Bronchial epithelial cell (primary cell): Measurements from ENCODE around the gene LIN7A. TPM values are rescaled to one million over a fixed set of nuclear protein-coding genes. Genes with fewer than 3 reads are reported as not detected.

ENCODE experiments used
- DNase-seq: peaks from one replicate; pipeline ENCODE4 v3.0.0-alpha.2; 2010; ENCODE audit warnings: low read depth
- FAIRE-seq: peaks from 2 replicates; lab custom pipeline; 2011; peaks lifted over from hg19 to GRCh38; lab: Jason Lieb, UNC
- H3K27me3 ChIP-seq: 2 replicates; pipeline ENCODE4 v1.5.1; 2011; ENCODE audit warnings: low read length; ENCODE audit not compliant: control insufficient read depth, insufficient read depth
- H3K36me3 ChIP-seq: 2 replicates; pipeline ENCODE4 v1.5.1; 2011; ENCODE audit warnings: low read length; ENCODE audit not compliant: control insufficient read depth, insufficient read depth
- H3K4me3 ChIP-seq: 2 replicates; pipeline ENCODE4 v1.5.1; 2011; ENCODE audit warnings: mild to moderate bottlenecking, low read depth, low read length, control low read depth
- total RNA-seq: library from RNA; depleted of rRNA; stranded (reverse); fragments of >200 nt; gene quantifications from 2 replicates; pipeline ENCODE4 v1.2.1, GENCODE V29; 2014
- TF ChIP-seq, protein P1 (sequence below): IDR thresholded peaks from 2 replicates; pipeline ENCODE4 v1.5.1; 2011; ENCODE audit warnings: mild to moderate bottlenecking, moderate library complexity, low read length, control low read depth, inconsistent platforms; ENCODE audit not compliant: insufficient read depth, severe bottlenecking

Gene LIN7A
- total RNA-seq, 1 donor from 2014 or later = under 0.01 TPM

DNA sequence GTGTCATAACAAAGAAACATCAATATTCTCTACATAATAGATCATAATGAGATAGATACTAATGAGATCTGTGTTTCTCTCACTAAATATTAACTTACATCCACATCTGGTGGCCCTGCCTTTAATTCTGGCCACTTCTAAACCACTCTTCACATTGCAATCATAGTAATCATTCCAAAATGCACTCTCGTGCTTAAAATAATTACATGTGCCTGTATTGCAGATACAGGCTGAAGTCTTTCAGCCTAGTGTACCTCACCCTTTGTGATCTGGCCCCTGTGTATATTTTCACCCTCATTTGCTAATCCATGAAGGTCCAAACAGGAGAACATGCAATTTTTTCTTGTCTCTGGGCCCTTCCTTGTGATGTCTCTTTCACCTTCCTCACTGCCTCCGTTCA is 108.0 kb downstream of the LIN7A start:
- TF ChIP-seq, protein P1, sequence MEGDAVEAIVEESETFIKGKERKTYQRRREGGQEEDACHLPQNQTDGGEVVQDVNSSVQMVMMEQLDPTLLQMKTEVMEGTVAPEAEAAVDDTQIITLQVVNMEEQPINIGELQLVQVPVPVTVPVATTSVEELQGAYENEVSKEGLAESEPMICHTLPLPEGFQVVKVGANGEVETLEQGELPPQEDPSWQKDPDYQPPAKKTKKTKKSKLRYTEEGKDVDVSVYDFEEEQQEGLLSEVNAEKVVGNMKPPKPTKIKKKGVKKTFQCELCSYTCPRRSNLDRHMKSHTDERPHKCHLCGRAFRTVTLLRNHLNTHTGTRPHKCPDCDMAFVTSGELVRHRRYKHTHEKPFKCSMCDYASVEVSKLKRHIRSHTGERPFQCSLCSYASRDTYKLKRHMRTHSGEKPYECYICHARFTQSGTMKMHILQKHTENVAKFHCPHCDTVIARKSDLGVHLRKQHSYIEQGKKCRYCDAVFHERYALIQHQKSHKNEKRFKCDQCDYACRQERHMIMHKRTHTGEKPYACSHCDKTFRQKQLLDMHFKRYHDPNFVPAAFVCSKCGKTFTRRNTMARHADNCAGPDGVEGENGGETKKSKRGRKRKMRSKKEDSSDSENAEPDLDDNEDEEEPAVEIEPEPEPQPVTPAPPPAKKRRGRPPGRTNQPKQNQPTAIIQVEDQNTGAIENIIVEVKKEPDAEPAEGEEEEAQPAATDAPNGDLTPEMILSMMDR = no peak
- no peaks in the 10 kb centered on the region for H3K36me3 ChIP-seq
- no peak overlapping the region for H3K4me3 ChIP-seq
- no peaks in the 10 kb centered on the region for H3K27me3 ChIP-seq
- DNase-seq (no peak), FAIRE-seq (no peak)

DNA sequence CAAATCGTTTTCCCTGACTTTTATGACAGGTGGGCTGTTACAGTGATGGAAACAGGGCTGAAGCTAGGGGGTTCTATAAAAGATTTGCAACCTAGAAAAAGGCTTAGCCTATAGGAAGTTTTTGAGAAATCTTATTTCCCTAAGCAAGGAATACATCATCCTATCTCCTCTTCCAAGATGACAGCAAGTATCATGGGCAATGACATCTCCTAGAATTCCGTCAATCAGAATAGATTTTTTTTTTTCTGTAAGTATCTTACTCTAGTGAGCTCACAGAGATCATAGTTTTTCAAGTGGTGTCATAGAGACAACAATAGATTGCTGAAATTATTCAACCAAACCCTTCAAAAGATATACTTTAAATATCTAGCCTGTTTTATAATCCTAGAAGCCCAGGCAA is 112.2 kb downstream of the LIN7A start:
- Histone ChIP-seq H3K36me3 (no peaks in the 10 kb centered on the region), H3K4me3 (no peak overlapping the region), H3K27me3 (no peaks in the 10 kb centered on the region)
- FAIRE-seq (no peak), DNase-seq (no peak)
- TF ChIP-seq, protein P1 = no peak

DNA sequence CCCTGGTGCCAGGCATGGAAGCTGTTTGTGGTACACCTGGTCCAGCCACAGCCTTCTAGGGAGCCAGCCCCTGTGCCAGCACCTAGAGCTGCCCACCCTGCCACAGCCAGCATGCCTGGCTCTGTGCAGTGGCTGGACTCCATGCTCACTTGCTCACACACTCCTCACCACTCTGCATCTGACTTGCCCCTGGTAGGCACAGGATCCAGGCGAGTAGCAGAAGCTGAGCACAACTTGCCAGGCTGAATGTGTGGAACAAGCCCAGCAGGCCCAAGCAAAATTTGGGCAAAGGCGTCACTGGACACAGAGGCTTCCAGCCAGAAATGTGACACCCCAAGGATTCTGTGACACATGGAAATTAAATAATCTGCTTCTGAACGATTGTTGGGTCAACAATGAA is 114.3 kb downstream of the LIN7A start:
- no peak for FAIRE-seq
- Histone ChIP-seq H3K4me3 (no peak overlapping the region), H3K36me3 (no peaks in the 10 kb centered on the region), H3K27me3 (no peaks in the 10 kb centered on the region)
- TF ChIP-seq, protein P1 = no peak
- DNase-seq = no peak

DNA sequence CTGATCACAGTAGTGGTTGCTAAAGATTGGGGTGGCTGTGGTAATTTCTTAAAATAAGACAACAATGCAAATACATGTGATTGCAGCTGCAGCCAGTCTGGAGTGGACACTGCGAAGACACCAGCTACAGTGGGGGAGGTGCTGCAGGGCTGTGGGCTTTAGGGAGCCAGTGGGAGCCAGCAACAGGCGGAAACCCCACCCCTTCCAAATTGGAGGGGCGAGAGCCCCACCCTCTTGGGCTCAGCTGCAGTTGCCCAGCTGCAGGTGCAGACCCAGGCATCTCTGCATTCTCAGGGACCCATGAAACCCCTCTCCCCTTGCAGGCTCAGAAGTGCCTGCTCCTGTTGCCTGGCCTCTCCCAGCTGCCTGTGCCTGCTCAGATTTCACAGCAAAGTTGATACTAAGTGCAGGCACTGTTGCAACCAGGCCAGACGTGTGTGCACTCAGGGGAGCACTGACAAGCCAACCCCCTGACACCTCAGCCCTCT is 116.2 kb downstream of the LIN7A start:
- DNase-seq = no peak
- FAIRE-seq = no peak
- TF ChIP-seq, protein P1 = no peak
- no peaks in the 10 kb centered on the region for H3K36me3 ChIP-seq
- H3K27me3 ChIP-seq = no peaks in the 10 kb centered on the region
- H3K4me3 ChIP-seq = no peak overlapping the region

DNA sequence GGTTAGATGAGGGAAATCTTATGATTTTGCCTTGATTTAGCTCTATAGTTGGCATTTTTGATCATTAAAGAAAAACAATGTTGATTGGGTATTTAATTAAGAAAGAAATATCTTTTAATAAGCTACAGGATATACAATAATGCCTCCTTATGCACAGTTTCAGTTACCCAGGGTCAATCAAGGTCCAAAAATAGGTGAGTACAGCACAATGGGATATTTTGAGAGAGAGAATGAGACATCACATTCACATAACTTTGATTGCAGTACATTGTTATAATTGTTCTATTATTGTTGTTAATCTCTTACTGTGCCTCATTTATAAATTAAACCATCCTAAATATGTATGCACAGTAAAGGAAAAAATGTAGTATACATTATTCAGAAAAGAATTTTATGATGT is 118.9 kb downstream of the LIN7A start:
- FAIRE-seq (no peak), DNase-seq (no peak)
- TF ChIP-seq, protein P1 = no peak
- no peaks in the 10 kb centered on the region for H3K36me3 ChIP-seq
- H3K4me3 ChIP-seq = no peak overlapping the region
- H3K27me3 ChIP-seq = no peaks in the 10 kb centered on the region

DNA sequence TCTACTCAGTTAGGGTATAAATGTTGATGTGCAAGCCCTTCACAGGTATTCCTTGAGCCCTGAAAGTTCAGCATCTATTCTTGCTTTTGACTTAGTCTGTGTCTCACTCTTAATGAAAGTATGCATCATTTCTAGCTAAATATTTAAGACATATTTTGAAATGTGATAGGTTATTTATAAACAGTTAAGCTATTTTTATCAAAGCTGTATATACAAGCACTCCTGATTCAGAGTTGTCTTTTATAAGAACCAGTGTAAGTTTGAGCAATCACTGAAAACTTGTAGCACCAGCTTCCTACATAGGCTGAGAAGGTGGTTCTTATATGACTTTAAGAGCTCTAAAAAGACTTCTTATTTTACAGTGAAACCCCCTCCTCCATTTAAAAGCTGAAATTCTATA is 122.4 kb downstream of the LIN7A start:
- no peak for DNase-seq
- no peaks in the 10 kb centered on the region for H3K27me3 ChIP-seq
- no peaks in the 10 kb centered on the region for H3K36me3 ChIP-seq
- H3K4me3 ChIP-seq = no peak overlapping the region
- TF ChIP-seq, protein P1 = no peak
- no peak for FAIRE-seq
